ENCODE measurements around the gene MTMR2.

GRCh38 chr11:95948637-95949036, 24.7 kb upstream of the MTMR2 start:
- no peak for TF ChIP-seq CTCF (IDR thresholded peaks at IDR 0.05; ENCODE audit: insufficient read depth, low read length)
- no peak for TF ChIP-seq POLR2AphosphoS5 (IDR thresholded peaks at IDR 0.05; ENCODE audit: low read depth)
